NAMALWA (cell line): ENCODE measurements around the gene ANKRD2.
"Not testable (repeated sequence)": the region's sequence is repeated elsewhere in the genome, so short reads cannot be mapped to it uniquely, and the experiment has no call there.

Experiments used
- DNase-seq: peaks from one replicate; pipeline ENCODE4 v3.0.0-alpha.2; 2015; ENCODE audit warnings: low spot score

ANKRD2 gene

GRCh38 chr10:97571622-97572021, 957 bp upstream of the ANKRD2 start:
- no peak for DNase-seq

- no peak for DNase-seq
Measured at GRCh38 chr10:97573021-97573420, 442 bp downstream of the ANKRD2 start.

- no peak for DNase-seq
Measured at GRCh38 chr10:97573672-97574071, 1.1 kb downstream of the ANKRD2 start.

- DNase-seq, result no peak
Measured at GRCh38 chr10:97574374-97575126, 2.0 kb downstream of the ANKRD2 start.

GRCh38 chr10:97575127-97575668, 2.6 kb downstream of the ANKRD2 start:
- DNase-seq, result no peak

- DNase-seq, result not testable (repeated sequence)
Measured at GRCh38 chr10:97576487-97576886, 3.9 kb downstream of the ANKRD2 start.

GRCh38 chr10:97577701-97578100, 5.1 kb downstream of the ANKRD2 start:
- no peak for DNase-seq

GRCh38 chr10:97578171-97578844, 5.7 kb downstream of the ANKRD2 start:
- DNase-seq, result no peak

GRCh38 chr10:97580421-97581367, 8.1 kb downstream of the ANKRD2 start:
- DNase-seq, result no peak

- no peak for DNase-seq
Measured at GRCh38 chr10:97582169-97582568, 9.6 kb downstream of the ANKRD2 start.

- no peak for DNase-seq
Measured at GRCh38 chr10:97583476-97583875, 10.9 kb downstream of the ANKRD2 start.

GRCh38 chr10:97584060-97584797, 11.7 kb downstream of the ANKRD2 start, which contains the start of gene HOGA1:
TSS of gene HOGA1 (plus strand) at chr10:97584389. CDS start at chr10:97584704, 315 bp downstream.
- no peak for DNase-seq

- no peak for DNase-seq
Measured at GRCh38 chr10:97584798-97585438, 12.3 kb downstream of the ANKRD2 start.

GRCh38 chr10:97585439-97585811, 12.8 kb downstream of the ANKRD2 start:
- DNase-seq, result no peak

GRCh38 chr10:97587183-97587582, 14.6 kb downstream of the ANKRD2 start:
- no peak for DNase-seq

- no peak for DNase-seq
Measured at GRCh38 chr10:97589479-97589878, 16.9 kb downstream of the ANKRD2 start, which contains the start of gene C10orf62. TSS of gene C10orf62 (plus strand) at chr10:97589721. CDS start at chr10:97589898, 177 bp downstream.

- no peak for DNase-seq
Measured at GRCh38 chr10:97590082-97590747, 17.6 kb downstream of the ANKRD2 start.

- DNase-seq, result peak; percentile 29
Measured at GRCh38 chr10:97590748-97591495, 18.3 kb downstream of the ANKRD2 start.

- DNase-seq, result no peak
Measured at GRCh38 chr10:97593421-97593820, 20.8 kb downstream of the ANKRD2 start.
